Measurements from ENCODE around the gene ABR.

GRCh38 chr17:956905-957304 lies 222.9 kb downstream of the ABR start:
- TF ChIP-seq CTCF (IDR thresholded peaks at IDR 0.05; ENCODE audit: borderline replicate concordance, extremely low read depth, low read length, poor library complexity, severe bottlenecking) (no peak), EZH2 (IDR thresholded peaks at IDR 0.05; ENCODE audit: borderline replicate concordance, low read depth, low read length, severe bottlenecking) (no peak)

Measured in DND-41 (cell line).